Neural progenitor cell (in vitro differentiated cells): ENCODE results near the gene WDR33. TPM values are rescaled to one million over a fixed set of nuclear protein-coding genes. Genes with fewer than 3 reads are reported as not detected.

ENCODE experiments used
- DNase-seq: peaks from one replicate; pipeline ENCODE4 v3.0.0-alpha.2; 2016; ENCODE audit warnings: low spot score
- H2AFZ ChIP-seq: fragments of 200-600 bp; sonication (generic); replicated peaks from 2 replicates; pipeline ENCODE4 v1.6.1; 2016; ENCODE audit warnings: antibody characterized with exemption
- H3F3A ChIP-seq: fragments of 200-600 bp; sonication (generic); 2 replicates; pipeline ENCODE4 v1.6.1; 2016; ENCODE audit warnings: antibody characterized with exemption, low read depth
- H3K27ac ChIP-seq: fragments of 200-600 bp; sonication (generic); 2 replicates; pipeline ENCODE4 v1.5.1; 2016; ENCODE audit warnings: mild to moderate bottlenecking
- H3K27me3 ChIP-seq: fragments of 200-600 bp; sonication (generic); 2 replicates; pipeline ENCODE4 v1.6.1; 2016; ENCODE audit warnings: mild to moderate bottlenecking, moderate library complexity
- H3K36me3 ChIP-seq: fragments of 200-600 bp; sonication (generic); 2 replicates; pipeline ENCODE4 v1.5.1; 2016
- H3K4me1 ChIP-seq: fragments of 200-600 bp; sonication (generic); 2 replicates; pipeline ENCODE4 v1.6.1; 2016; ENCODE audit warnings: mixed run types
- H3K4me2 ChIP-seq: fragments of 200-600 bp; sonication (generic); 2 replicates; pipeline ENCODE4 v1.6.1; 2016
- H3K4me3 ChIP-seq: fragments of 200-600 bp; sonication (generic); 2 replicates; pipeline ENCODE4 v1.5.1; 2016
- H3K79me2 ChIP-seq: fragments of 200-600 bp; sonication (generic); 2 replicates; pipeline ENCODE4 v1.6.1; 2016; ENCODE audit warnings: low read depth
- H3K9ac ChIP-seq: fragments of 200-600 bp; sonication (generic); 2 replicates; pipeline ENCODE4 v1.6.1; 2016
- H3K9me3 ChIP-seq: fragments of 200-600 bp; sonication (generic); 2 replicates; pipeline ENCODE4 v1.5.1; 2016; ENCODE audit warnings: low read depth
- H4K20me1 ChIP-seq: fragments of 200-600 bp; sonication (generic); 2 replicates; pipeline ENCODE4 v1.6.1; 2016; ENCODE audit warnings: low read depth
- H3K27ac Mint-ChIP-seq: 3 replicates; pipeline ENCODE4 v1.8.0; 2021; ENCODE audit warnings: mixed read lengths
- H3K27me3 Mint-ChIP-seq: 2 replicates; pipeline ENCODE4 v1.8.0; 2022; ENCODE audit warnings: low read depth, mild to moderate bottlenecking, inconsistent platforms, moderate library complexity, mixed read lengths; ENCODE audit not compliant: insufficient read depth
- H3K36me3 Mint-ChIP-seq: 3 replicates; pipeline ENCODE4 v1.8.0; 2021; ENCODE audit warnings: mixed read lengths
- H3K4me1 Mint-ChIP-seq: 3 replicates; pipeline ENCODE4 v1.8.0; 2021; ENCODE audit warnings: mixed read lengths
- H3K4me3 Mint-ChIP-seq: 3 replicates; pipeline ENCODE4 v1.8.0; 2021; ENCODE audit warnings: mild to moderate bottlenecking, moderate library complexity, mixed read lengths
- H3K9me3 Mint-ChIP-seq: 3 replicates; pipeline ENCODE4 v1.8.0; 2020; ENCODE audit warnings: mixed read lengths
- EZH2 ChIP-seq: fragments of 200-600 bp; sonication (generic); IDR thresholded peaks from 2 replicates; pipeline ENCODE4 v1.6.1; 2017; ENCODE audit warnings: antibody characterized with exemption, mild to moderate bottlenecking, moderate library complexity
- EZH2phosphoT487 ChIP-seq: fragments of 200-600 bp; sonication (generic); IDR thresholded peaks from 2 replicates; pipeline ENCODE4 v1.6.1; 2017; ENCODE audit warnings: antibody characterized with exemption
- total RNA-seq: library from RNA; depleted of rRNA; stranded (reverse); fragments of >200 nt; gene quantifications from 2 replicates; pipeline ENCODE4 v1.2.3, GENCODE V29; 2015; ENCODE audit warnings: low replicate concordance
- TF ChIP-seq, protein P1 (sequence below): fragments of 200-600 bp; sonication (generic); IDR thresholded peaks from 2 replicates; pipeline ENCODE4 v1.5.1; 2017; ENCODE audit warnings: antibody characterized with exemption, mild to moderate bottlenecking

Gene WDR33
- total RNA-seq, 1 donor from 2014 or later = 83.4 TPM

DNA sequence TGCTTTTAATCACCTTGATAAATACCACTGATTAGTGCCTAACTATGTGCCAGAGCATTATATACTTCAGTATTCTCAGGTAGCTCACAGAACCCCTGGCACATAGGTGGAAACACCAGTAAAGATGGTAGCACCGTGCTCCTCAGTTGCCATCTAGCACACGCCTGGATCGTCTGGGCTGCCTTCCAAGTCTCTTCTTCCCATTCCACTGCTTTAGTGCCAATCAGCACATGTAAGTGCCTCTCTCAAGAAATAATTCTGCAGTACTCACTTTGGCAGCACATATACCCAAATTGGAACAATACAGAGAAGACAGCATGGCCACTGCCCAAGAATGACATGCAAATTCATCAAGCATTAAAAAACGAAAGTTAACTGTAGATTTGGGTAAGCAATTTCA is 34.0 kb upstream of the WDR33 start:
- Histone ChIP-seq H4K20me1 (no peaks in the 10 kb centered on the region), H2AFZ (no peak overlapping the region), H3K4me3 (no peak overlapping the region), H3K4me2 (no peak overlapping the region), H3K9me3 (no peaks in the 10 kb centered on the region), H3K9ac (no peak overlapping the region), H3K79me2 (peaks cover 7% of the 10 kb centered on the region), H3K27me3 (no peaks in the 10 kb centered on the region), H3F3A (peaks cover 5% of the 10 kb centered on the region), H3K27ac (no peak overlapping the region), H3K36me3 (peaks cover 3% of the 10 kb centered on the region), H3K4me1 (no peaks in the 10 kb centered on the region)
- H3K36me3 Mint-ChIP-seq = peaks cover 35% of the 10 kb centered on the region
- no peak overlapping the region for H3K4me3 Mint-ChIP-seq
- H3K27me3 Mint-ChIP-seq = peaks cover 3% of the 10 kb centered on the region
- H3K27ac Mint-ChIP-seq = no peak overlapping the region
- no peak for DNase-seq
- no peaks in the 10 kb centered on the region for H3K4me1 Mint-ChIP-seq
- H3K9me3 Mint-ChIP-seq = peaks cover 3% of the 10 kb centered on the region
- TF ChIP-seq EZH2phosphoT487 (no peak), EZH2 (no peak)
- TF ChIP-seq, protein P1, sequence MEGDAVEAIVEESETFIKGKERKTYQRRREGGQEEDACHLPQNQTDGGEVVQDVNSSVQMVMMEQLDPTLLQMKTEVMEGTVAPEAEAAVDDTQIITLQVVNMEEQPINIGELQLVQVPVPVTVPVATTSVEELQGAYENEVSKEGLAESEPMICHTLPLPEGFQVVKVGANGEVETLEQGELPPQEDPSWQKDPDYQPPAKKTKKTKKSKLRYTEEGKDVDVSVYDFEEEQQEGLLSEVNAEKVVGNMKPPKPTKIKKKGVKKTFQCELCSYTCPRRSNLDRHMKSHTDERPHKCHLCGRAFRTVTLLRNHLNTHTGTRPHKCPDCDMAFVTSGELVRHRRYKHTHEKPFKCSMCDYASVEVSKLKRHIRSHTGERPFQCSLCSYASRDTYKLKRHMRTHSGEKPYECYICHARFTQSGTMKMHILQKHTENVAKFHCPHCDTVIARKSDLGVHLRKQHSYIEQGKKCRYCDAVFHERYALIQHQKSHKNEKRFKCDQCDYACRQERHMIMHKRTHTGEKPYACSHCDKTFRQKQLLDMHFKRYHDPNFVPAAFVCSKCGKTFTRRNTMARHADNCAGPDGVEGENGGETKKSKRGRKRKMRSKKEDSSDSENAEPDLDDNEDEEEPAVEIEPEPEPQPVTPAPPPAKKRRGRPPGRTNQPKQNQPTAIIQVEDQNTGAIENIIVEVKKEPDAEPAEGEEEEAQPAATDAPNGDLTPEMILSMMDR = no peak

DNA sequence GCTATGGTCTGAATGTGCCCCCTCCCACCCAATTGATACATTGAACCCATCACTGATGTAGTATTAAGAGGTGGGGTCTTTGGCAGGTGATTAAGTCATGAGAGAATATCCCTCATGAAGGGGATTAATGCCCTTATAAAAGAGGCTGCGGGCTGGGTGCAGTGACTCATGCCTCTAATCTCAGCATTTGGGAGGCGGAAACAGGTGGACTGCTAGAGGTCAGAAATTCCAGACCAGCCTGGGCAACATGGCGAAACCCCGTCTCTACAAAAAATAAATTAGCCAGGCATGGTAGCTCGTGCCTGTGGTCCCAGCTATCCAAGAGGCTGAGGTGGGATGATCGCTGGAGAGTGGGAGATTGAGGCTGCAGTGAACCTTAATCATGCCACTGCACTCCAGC is 32.7 kb upstream of the WDR33 start:
- Histone ChIP-seq H3F3A (peaks cover 5% of the 10 kb centered on the region), H3K4me3 (no peak overlapping the region), H3K36me3 (no peaks in the 10 kb centered on the region), H3K9ac (no peak overlapping the region), H3K9me3 (no peaks in the 10 kb centered on the region), H3K4me1 (no peaks in the 10 kb centered on the region), H4K20me1 (no peaks in the 10 kb centered on the region), H2AFZ (no peak overlapping the region), H3K27ac (no peak overlapping the region), H3K79me2 (no peaks in the 10 kb centered on the region), H3K4me2 (no peak overlapping the region), H3K27me3 (no peaks in the 10 kb centered on the region)
- H3K27me3 Mint-ChIP-seq = peaks cover 3% of the 10 kb centered on the region
- no peaks in the 10 kb centered on the region for H3K4me1 Mint-ChIP-seq
- H3K36me3 Mint-ChIP-seq = peaks cover 26% of the 10 kb centered on the region
- TF ChIP-seq EZH2 (no peak), EZH2phosphoT487 (no peak)
- TF ChIP-seq, protein P1 = no peak
- H3K4me3 Mint-ChIP-seq = no peak overlapping the region
- no peak for DNase-seq
- peaks cover 3% of the 10 kb centered on the region for H3K9me3 Mint-ChIP-seq
- H3K27ac Mint-ChIP-seq = no peak overlapping the region

DNA sequence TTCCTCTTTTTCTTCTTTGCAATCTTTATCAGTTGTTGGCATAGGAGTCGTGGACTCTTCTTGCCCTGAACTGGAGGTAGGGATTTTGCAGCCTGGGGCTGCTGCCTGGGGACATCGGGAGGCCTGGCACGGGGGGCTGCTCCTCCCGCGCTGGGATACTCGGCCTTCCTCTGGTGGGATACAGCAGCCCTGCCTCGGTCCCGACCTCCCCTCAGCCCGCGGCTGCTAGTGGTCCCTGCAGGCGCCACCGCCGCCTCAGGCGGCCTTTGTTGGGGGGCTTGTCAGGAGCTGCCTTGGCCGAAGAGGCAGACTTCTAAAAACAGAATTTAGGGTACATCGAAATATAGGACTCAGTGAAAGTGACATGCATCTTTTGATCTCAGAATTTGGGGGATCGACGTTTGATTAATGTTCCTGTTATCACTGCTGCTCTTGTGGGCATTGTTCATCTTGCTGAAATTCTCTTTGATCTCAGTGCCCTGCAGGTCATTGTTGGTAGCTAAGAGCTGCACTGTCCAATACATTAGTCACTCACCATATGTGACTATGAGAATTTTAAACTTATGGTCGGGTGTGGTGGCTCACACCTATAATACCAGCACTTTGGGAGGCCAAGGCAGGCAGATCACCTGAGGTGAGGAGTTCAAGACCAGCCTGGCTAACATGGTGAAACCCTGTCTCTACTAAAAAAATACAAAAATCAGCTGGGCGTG is 30.7 kb upstream of the WDR33 start:
- no peaks in the 10 kb centered on the region for H3K9me3 ChIP-seq
- H3K27ac ChIP-seq = no peak overlapping the region
- H3F3A ChIP-seq = peaks cover 5% of the 10 kb centered on the region
- Mint-ChIP-seq H3K4me3 (no peak overlapping the region), H3K9me3 (peaks cover 3% of the 10 kb centered on the region), H3K27ac (no peak overlapping the region), H3K27me3 (peaks cover 3% of the 10 kb centered on the region), H3K36me3 (peaks cover 15% of the 10 kb centered on the region), H3K4me1 (no peaks in the 10 kb centered on the region)
- TF ChIP-seq, protein P1 = no peak
- TF ChIP-seq EZH2 = no peak
- TF ChIP-seq EZH2phosphoT487 = no peak
- no peak for DNase-seq
- no peaks in the 10 kb centered on the region for H3K79me2 ChIP-seq
- no peaks in the 10 kb centered on the region for H4K20me1 ChIP-seq
- no peaks in the 10 kb centered on the region for H3K36me3 ChIP-seq
- no peaks in the 10 kb centered on the region for H3K4me1 ChIP-seq
- no peak overlapping the region for H3K4me2 ChIP-seq
- H3K4me3 ChIP-seq = no peak overlapping the region
- no peaks in the 10 kb centered on the region for H3K27me3 ChIP-seq
- H3K9ac ChIP-seq = no peak overlapping the region
- H2AFZ ChIP-seq = no peak overlapping the region
